Fibroblast of the aortic adventitia (primary cell): ENCODE results near the gene NPSR1. TPM values are rescaled to one million over a fixed set of nuclear protein-coding genes. Genes with fewer than 3 reads are reported as not detected.
"Not testable (repeated sequence)": the region's sequence is repeated elsewhere in the genome, so short reads cannot be mapped to it uniquely, and the experiment has no call there.

Experiments used
- DNase-seq: peaks from one replicate; pipeline ENCODE4 v3.0.0-alpha.2; 2010; ENCODE audit warnings: low read depth
- H3K4me3 ChIP-seq: 2 replicates; pipeline ENCODE4 v1.5.1; 2011; ENCODE audit warnings: low read depth, mild to moderate bottlenecking, control low read depth, low read length, moderate library complexity
- small RNA-seq: library from RNA; depleted of rRNA; stranded (forward); fragments of <200 nt; gene quantifications from one replicate; pipeline ENCODE3, GENCODE V24; 2012
- total RNA-seq: library from RNA; depleted of rRNA; stranded (reverse); fragments of >200 nt; gene quantifications from 2 replicates; pipeline ENCODE4 v1.2.3, GENCODE V29; 2012; ENCODE audit warnings: low replicate concordance
- TF ChIP-seq, protein P1 (sequence below): IDR thresholded peaks from 2 replicates; pipeline ENCODE4 v1.5.1; 2011; ENCODE audit warnings: mild to moderate bottlenecking, low read length, control low read depth, inconsistent platforms; ENCODE audit not compliant: insufficient read depth

The NPSR1 gene
- total RNA-seq, 1 donor = not detected

GRCh38 chr7:34879871-34880270 is 221.9 kb downstream of the NPSR1 start:
- TF ChIP-seq, protein P1, sequence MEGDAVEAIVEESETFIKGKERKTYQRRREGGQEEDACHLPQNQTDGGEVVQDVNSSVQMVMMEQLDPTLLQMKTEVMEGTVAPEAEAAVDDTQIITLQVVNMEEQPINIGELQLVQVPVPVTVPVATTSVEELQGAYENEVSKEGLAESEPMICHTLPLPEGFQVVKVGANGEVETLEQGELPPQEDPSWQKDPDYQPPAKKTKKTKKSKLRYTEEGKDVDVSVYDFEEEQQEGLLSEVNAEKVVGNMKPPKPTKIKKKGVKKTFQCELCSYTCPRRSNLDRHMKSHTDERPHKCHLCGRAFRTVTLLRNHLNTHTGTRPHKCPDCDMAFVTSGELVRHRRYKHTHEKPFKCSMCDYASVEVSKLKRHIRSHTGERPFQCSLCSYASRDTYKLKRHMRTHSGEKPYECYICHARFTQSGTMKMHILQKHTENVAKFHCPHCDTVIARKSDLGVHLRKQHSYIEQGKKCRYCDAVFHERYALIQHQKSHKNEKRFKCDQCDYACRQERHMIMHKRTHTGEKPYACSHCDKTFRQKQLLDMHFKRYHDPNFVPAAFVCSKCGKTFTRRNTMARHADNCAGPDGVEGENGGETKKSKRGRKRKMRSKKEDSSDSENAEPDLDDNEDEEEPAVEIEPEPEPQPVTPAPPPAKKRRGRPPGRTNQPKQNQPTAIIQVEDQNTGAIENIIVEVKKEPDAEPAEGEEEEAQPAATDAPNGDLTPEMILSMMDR = no peak

GRCh38 chr7:34883855-34884254 is 225.8 kb downstream of the NPSR1 start:
- DNase-seq, H3K4me3 ChIP-seq: not testable (repeated sequence)

More at GRCh38 chr7:34879871-34880270, 221.9 kb downstream of the NPSR1 start:
- no peak for DNase-seq
- no peak overlapping the region for H3K4me3 ChIP-seq

GRCh38 chr7:34886856-34887255 is 228.8 kb downstream of the NPSR1 start:
- TF ChIP-seq, protein P1 = no peak
- no peak overlapping the region for H3K4me3 ChIP-seq
- DNase-seq = no peak

DNA sequence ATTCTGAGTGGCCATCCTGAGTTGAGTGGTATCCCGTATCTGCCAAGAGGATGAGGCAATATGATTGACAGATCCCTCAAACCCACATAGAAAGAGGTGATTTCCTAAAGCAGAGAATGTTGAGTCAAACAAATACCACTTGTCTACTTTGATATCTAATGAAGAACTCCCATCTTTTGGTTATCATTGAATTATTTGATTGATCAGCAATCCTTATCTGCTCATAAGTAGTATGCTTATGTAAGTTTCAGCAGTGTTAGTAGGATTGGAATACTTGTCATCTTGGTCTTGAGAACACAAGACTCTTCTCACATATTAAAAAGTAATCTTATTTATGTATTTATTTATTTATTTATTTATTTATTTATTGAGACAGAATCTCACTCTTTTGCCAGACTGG is 231.9 kb downstream of the NPSR1 start:
- no peak for DNase-seq
- H3K4me3 ChIP-seq = no peak overlapping the region
- TF ChIP-seq, protein P1 = no peak

- DNase-seq = no peak
- H3K4me3 ChIP-seq = no peak overlapping the region
- TF ChIP-seq, protein P1 = no peak
Observed at GRCh38 chr7:34895202-34895601, 237.2 kb downstream of the NPSR1 start.

Small RNAs within 50 kb of the gene (small RNA-seq; reads per million reads assigned to genes)
- not detected for gene RF00322
- not detected for gene RN7SL132P
